H9 (cell line): ENCODE data around the gene TREML1. TPM values are rescaled to one million over a fixed set of nuclear protein-coding genes. Genes with fewer than 3 reads are reported as not detected.

Experiments used
- DNase-seq: peaks from one replicate; pipeline ENCODE4 v3.0.0-alpha.2; 2017
- H2AFZ ChIP-seq: one replicate; pipeline ENCODE4 v1.6.1; 2013; ENCODE audit warnings: mild to moderate bottlenecking, low read length, control low read depth, moderate library complexity
- H2AK5ac ChIP-seq: 2 replicates; pipeline ENCODE4 v1.6.1; 2013; ENCODE audit warnings: low read length, control low read depth, mixed read lengths; ENCODE audit not compliant: insufficient read length
- H2BK120ac ChIP-seq: one replicate; pipeline ENCODE4 v1.6.1; 2013; ENCODE audit warnings: low read depth, mild to moderate bottlenecking, low read length, control low read depth, inconsistent platforms; ENCODE audit not compliant: poor library complexity, severe bottlenecking
- H2BK12ac ChIP-seq: 2 replicates; pipeline ENCODE4 v1.6.1; 2013; ENCODE audit warnings: low read length, control low read depth, mixed read lengths, low read depth; ENCODE audit not compliant: insufficient read length
- H2BK15ac ChIP-seq: 2 replicates; pipeline ENCODE4 v1.6.1; 2013; ENCODE audit warnings: low read depth, low read length, control low read depth
- H2BK20ac ChIP-seq: one replicate; pipeline ENCODE4 v1.6.1; 2013; ENCODE audit warnings: low read depth, mild to moderate bottlenecking, low read length, control low read depth, inconsistent platforms; ENCODE audit not compliant: poor library complexity, severe bottlenecking
- H2BK5ac ChIP-seq: 2 replicates; pipeline ENCODE4 v1.6.1; 2013; ENCODE audit warnings: low read length, control low read depth, mixed read lengths; ENCODE audit not compliant: insufficient read length
- H3K14ac ChIP-seq: 2 replicates; pipeline ENCODE4 v1.6.1; 2013; ENCODE audit warnings: low read length, control low read depth; ENCODE audit not compliant: insufficient read depth
- H3K18ac ChIP-seq: 2 replicates; pipeline ENCODE4 v1.6.1; 2013; ENCODE audit warnings: low read depth, mild to moderate bottlenecking, mixed read lengths, low read length, control low read depth; ENCODE audit not compliant: insufficient read length
- H3K23ac ChIP-seq: 2 replicates; pipeline ENCODE4 v1.6.1; 2013; ENCODE audit warnings: low read length, control low read depth, mixed read lengths, low read depth; ENCODE audit not compliant: insufficient read length
- H3K23me2 ChIP-seq: 2 replicates; pipeline ENCODE4 v1.6.1; 2013; ENCODE audit warnings: low read depth, mild to moderate bottlenecking, mixed read lengths, low read length, control low read depth; ENCODE audit not compliant: insufficient read length, poor library complexity, severe bottlenecking
- H3K27ac ChIP-seq: 2 replicates; pipeline ENCODE4 v1.5.1; 2013; ENCODE audit warnings: low read length, control low read depth, mixed read lengths, low read depth; ENCODE audit not compliant: insufficient read length
- H3K27me3 ChIP-seq: 2 replicates; pipeline ENCODE4 v1.6.1; 2013; ENCODE audit warnings: low read length, control low read depth, inconsistent platforms; ENCODE audit not compliant: insufficient read depth
- H3K4ac ChIP-seq: 2 replicates; pipeline ENCODE4 v1.6.1; 2013; ENCODE audit warnings: low read depth, mild to moderate bottlenecking, control low read depth, inconsistent platforms, low read length, moderate library complexity
- H3K4me1 ChIP-seq: 2 replicates; pipeline ENCODE4 v1.6.1; 2013; ENCODE audit warnings: low read length, control low read depth, inconsistent platforms; ENCODE audit not compliant: insufficient read depth
- H3K4me2 ChIP-seq: 2 replicates; pipeline ENCODE4 v1.6.1; 2013; ENCODE audit warnings: low read length, control low read depth, mixed read lengths; ENCODE audit not compliant: insufficient read length, insufficient read depth
- H3K56ac ChIP-seq: 2 replicates; pipeline ENCODE4 v1.6.1; 2013; ENCODE audit warnings: low read depth, mild to moderate bottlenecking, mixed read lengths, low read length, control low read depth; ENCODE audit not compliant: insufficient read length
- H3K79me1 ChIP-seq: 2 replicates; pipeline ENCODE4 v1.6.1; 2013; ENCODE audit warnings: low read depth, mild to moderate bottlenecking, moderate library complexity, low read length, control low read depth, inconsistent platforms; ENCODE audit not compliant: insufficient read depth, poor library complexity, severe bottlenecking
- H3K79me2 ChIP-seq: 2 replicates; pipeline ENCODE4 v1.6.1; 2013; ENCODE audit warnings: low read length, control low read depth, inconsistent platforms; ENCODE audit not compliant: insufficient read depth
- H3K9ac ChIP-seq: 2 replicates; pipeline ENCODE4 v1.6.1; 2013; ENCODE audit warnings: low read length, control low read depth, mixed read lengths; ENCODE audit not compliant: insufficient read length; ENCODE audit errors: extremely low read depth
- H3K9me3 ChIP-seq: one replicate; pipeline ENCODE4 v1.6.1; 2013; ENCODE audit warnings: low read depth, low read length, inconsistent platforms; ENCODE audit not compliant: control insufficient read depth
- H3T11ph ChIP-seq: one replicate; pipeline ENCODE4 v1.6.1; 2013; ENCODE audit warnings: mild to moderate bottlenecking, low read length, control low read depth, inconsistent platforms
- H4K20me1 ChIP-seq: one replicate; pipeline ENCODE4 v1.6.1; 2013; ENCODE audit not compliant: control insufficient read depth, insufficient read length, insufficient read depth
- H4K5ac ChIP-seq: 2 replicates; pipeline ENCODE4 v1.6.1; 2013; ENCODE audit warnings: low read depth, mild to moderate bottlenecking, mixed read lengths, low read length, control low read depth; ENCODE audit not compliant: insufficient read length
- H4K8ac ChIP-seq: replicated peaks from 2 replicates; pipeline ENCODE4 v1.6.1; 2013; ENCODE audit warnings: low read length, control low read depth, mixed read lengths, low read depth; ENCODE audit not compliant: insufficient read length
- H4K91ac ChIP-seq: 2 replicates; pipeline ENCODE4 v1.6.1; 2013; ENCODE audit warnings: low read depth, mild to moderate bottlenecking, moderate library complexity, mixed read lengths, low read length, control low read depth; ENCODE audit not compliant: insufficient read length
- H3K27ac Mint-ChIP-seq, 3 experiments: 2 replicates in 2 of 3; 3 replicates in 1 of 3; pipeline ENCODE4 v1.8.0; 2020 to 2021; ENCODE audit warnings: mixed read lengths in 3 of 3, mild to moderate bottlenecking in 1 of 3, moderate library complexity in 1 of 3
- H3K27me3 Mint-ChIP-seq: 2 replicates; pipeline ENCODE4 v1.8.0; 2021; ENCODE audit warnings: low read depth, mild to moderate bottlenecking, moderate library complexity, mixed read lengths
- H3K36me3 Mint-ChIP-seq, 3 experiments: 2 replicates in 2 of 3; 3 replicates in 1 of 3; pipeline ENCODE4 v1.8.0; 2020 to 2021; ENCODE audit warnings: low read depth in 3 of 3, mixed read lengths in 3 of 3; ENCODE audit not compliant: insufficient read depth in 1 of 3
- H3K4me1 Mint-ChIP-seq, 2 experiments: 2 replicates each; pipeline ENCODE4 v1.8.0; 2020; ENCODE audit warnings: mixed read lengths in 2 of 2
- H3K4me3 Mint-ChIP-seq, 2 experiments: 2 replicates in 1 of 2; 3 replicates in 1 of 2; pipeline ENCODE4 v1.8.0; 2020 to 2021; ENCODE audit warnings: mild to moderate bottlenecking in 2 of 2, mixed read lengths in 2 of 2, moderate library complexity in 1 of 2
- H3K9me3 Mint-ChIP-seq, 2 experiments: 2 replicates in 1 of 2; 3 replicates in 1 of 2; pipeline ENCODE4 v1.8.0; 2020; ENCODE audit warnings: mild to moderate bottlenecking in 2 of 2, mixed read lengths in 2 of 2, moderate library complexity in 1 of 2
- CTCF ChIP-seq: fragments of 200-600 bp; sonication (generic); conservative IDR thresholded peaks from 3 replicates; pipeline ENCODE4 v1.8.0; 2021; ENCODE audit warnings: antibody characterized with exemption, mild to moderate bottlenecking
- WGBS: extraction: QIAGEN DNeasy Blood & Tissue Kit; methylation state at CpG from one replicate; pipeline ENCODE4 v1.1.7; 2013; ENCODE audit warnings: missing lambda C conversion rate, low lambda C conversion rate, mixed read lengths; ENCODE audit not compliant: insufficient read length; ENCODE audit errors: extremely low coverage; 5-methylcytosine and 5-hydroxymethylcytosine counted together
- total RNA-seq: library from RNA; stranded (reverse); gene quantifications from 2 replicates; pipeline ENCODE4 v1.2.1, GENCODE V29; 2021

TREML1 gene
- total RNA-seq, 1 experiment from 2014 or later = not detected

GRCh38 chr6:41194386-41194785, 40.2 kb upstream of the TREML1 start:
- H2BK12ac ChIP-seq = no peak overlapping the region
- H2AK5ac ChIP-seq = no peak overlapping the region
- H3K9me3 Mint-ChIP-seq = peaks cover 12% of the 10 kb centered on the region in 2 experiments
- H2BK15ac ChIP-seq = no peak overlapping the region
- H3K4me1 ChIP-seq = no peaks in the 10 kb centered on the region
- no peak overlapping the region for H2BK20ac ChIP-seq
- no peak overlapping the region for H3K9ac ChIP-seq
- WGBS = no CpG with 5 or more reads among the region's 3 CpGs
- H3K23me2 ChIP-seq = no peaks in the 10 kb centered on the region
- H3K79me1 ChIP-seq = no peaks in the 10 kb centered on the region
- peaks cover 6 to 13% (median 9%) of the 10 kb centered on the region in 3 experiments for H3K36me3 Mint-ChIP-seq
- H4K91ac ChIP-seq = no peak overlapping the region
- no peak overlapping the region for H4K8ac ChIP-seq
- H2AFZ ChIP-seq = no peak overlapping the region
- H3K27me3 Mint-ChIP-seq = peaks cover 22% of the 10 kb centered on the region
- DNase-seq = no peak
- H3K23ac ChIP-seq = no peak overlapping the region
- H3K4me1 Mint-ChIP-seq = peaks cover 0 to 7% of the 10 kb centered on the region in 2 experiments; a peak in 2 of 4 replicates
- no peak overlapping the region for H3K14ac ChIP-seq
- no peaks in the 10 kb centered on the region for H3K79me2 ChIP-seq
- H2BK120ac ChIP-seq = no peak overlapping the region
- H2BK5ac ChIP-seq = no peak overlapping the region
- H3K4ac ChIP-seq = no peak overlapping the region
- TF ChIP-seq CTCF = no peak
- no peak overlapping the region for H3K27ac Mint-ChIP-seq
- no peaks in the 10 kb centered on the region for H4K20me1 ChIP-seq
- no peak overlapping the region for H3T11ph ChIP-seq
- no peak overlapping the region for H3K56ac ChIP-seq
- H3K27me3 ChIP-seq = no peaks in the 10 kb centered on the region
- H3K9me3 ChIP-seq = peaks cover 8% of the 10 kb centered on the region
- H3K18ac ChIP-seq = no peak overlapping the region
- no peak overlapping the region for H3K4me2 ChIP-seq
- no peak overlapping the region for H4K5ac ChIP-seq
- H3K27ac ChIP-seq = no peak overlapping the region
- no peak overlapping the region for H3K4me3 Mint-ChIP-seq
